KMS-11 (cell line): ENCODE measurements around the gene GABPA.
A peak's percentile ranks its signal among the peaks of the same experiment; 100 is the strongest.
"Not testable (repeated sequence)": the region's sequence is repeated elsewhere in the genome, so short reads cannot be mapped to it uniquely, and the experiment has no call there.

Source experiments
- H2AFZ ChIP-seq: fragments of 200-600 bp; sonication (generic); 2 replicates; pipeline ENCODE4 v1.6.1; 2016; ENCODE audit warnings: antibody characterized with exemption, mixed run types, low read depth
- H3K27ac ChIP-seq: fragments of 200-600 bp; sonication (generic); 2 replicates; pipeline ENCODE4 v1.6.1; 2016; ENCODE audit warnings: mild to moderate bottlenecking, mixed run types
- H3K27me3 ChIP-seq: fragments of 200-600 bp; sonication (generic); 2 replicates; pipeline ENCODE4 v1.6.1; 2017; ENCODE audit warnings: mild to moderate bottlenecking, low read depth, mixed run types, moderate library complexity; ENCODE audit not compliant: insufficient read depth
- H3K36me3 ChIP-seq: fragments of 200-600 bp; sonication (generic); 2 replicates; pipeline ENCODE4 v1.6.1; 2017; ENCODE audit warnings: mild to moderate bottlenecking, mixed run types; ENCODE audit not compliant: insufficient read depth
- H3K4me1 ChIP-seq: fragments of 200-600 bp; sonication (generic); 2 replicates; pipeline ENCODE4 v1.6.1; 2016; ENCODE audit warnings: mild to moderate bottlenecking, low read depth, mixed run types; ENCODE audit not compliant: poor library complexity, severe bottlenecking
- H3K4me2 ChIP-seq: fragments of 200-600 bp; sonication (generic); 2 replicates; pipeline ENCODE4 v1.7.0; 2016; ENCODE audit warnings: mild to moderate bottlenecking, mixed run types
- H3K4me3 ChIP-seq: fragments of 200-600 bp; sonication (generic); IDR thresholded peaks from 2 replicates; pipeline ENCODE4 v1.6.1; 2017; ENCODE audit warnings: low read depth, low read length, mixed read lengths; ENCODE audit not compliant: insufficient read depth
- H3K79me2 ChIP-seq: fragments of 200-600 bp; sonication (generic); 2 replicates; pipeline ENCODE4 v1.6.1; 2016; ENCODE audit warnings: low read depth, mixed run types; ENCODE audit not compliant: insufficient read depth
- H3K9ac ChIP-seq: fragments of 200-600 bp; sonication (generic); 2 replicates; pipeline ENCODE4 v1.6.1; 2016; ENCODE audit warnings: mild to moderate bottlenecking, mixed run types
- H4K20me1 ChIP-seq: fragments of 200-600 bp; sonication (generic); 2 replicates; pipeline ENCODE4 v1.6.1; 2016; ENCODE audit warnings: mild to moderate bottlenecking, mixed run types; ENCODE audit not compliant: insufficient read depth
- TF ChIP-seq, protein P1 (sequence below): fragments of 200-600 bp; sonication (generic); conservative IDR thresholded peaks from 2 replicates; pipeline ENCODE4 v1.6.1; 2017; ENCODE audit warnings: low read depth, mild to moderate bottlenecking, antibody characterized with exemption, low read length, moderate library complexity, mixed read lengths

GABPA gene

DNA sequence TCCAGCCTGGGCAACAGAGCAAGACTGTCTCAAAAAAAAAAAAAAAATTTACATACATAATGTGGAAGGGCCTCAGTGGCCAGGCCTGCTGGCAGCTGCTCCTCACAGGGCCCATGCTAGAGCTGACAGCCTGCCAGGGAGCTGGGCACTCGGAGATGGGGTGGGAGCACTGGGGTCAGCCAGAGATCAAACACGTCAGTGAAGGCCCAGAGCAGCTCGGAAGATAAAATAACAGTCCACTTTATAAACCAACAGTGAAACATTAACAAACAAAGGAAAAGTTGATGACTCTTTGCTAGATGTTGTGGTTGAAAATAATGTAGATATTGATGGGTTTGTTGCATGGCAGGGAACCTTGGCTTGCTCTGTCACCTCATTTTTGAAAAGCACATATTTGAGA lies 42.8 kb upstream of the GABPA start:
- Histone ChIP-seq H3K4me1 (no peaks in the 10 kb centered on the region), H3K9ac (no peak overlapping the region), H3K79me2 (no peaks in the 10 kb centered on the region), H3K4me3 (no peak overlapping the region), H3K4me2 (no peak overlapping the region), H4K20me1 (no peaks in the 10 kb centered on the region), H3K27ac (no peak overlapping the region), H2AFZ (no peak overlapping the region), H3K36me3 (no peaks in the 10 kb centered on the region), H3K27me3 (no peaks in the 10 kb centered on the region)
- TF ChIP-seq, protein P1, sequence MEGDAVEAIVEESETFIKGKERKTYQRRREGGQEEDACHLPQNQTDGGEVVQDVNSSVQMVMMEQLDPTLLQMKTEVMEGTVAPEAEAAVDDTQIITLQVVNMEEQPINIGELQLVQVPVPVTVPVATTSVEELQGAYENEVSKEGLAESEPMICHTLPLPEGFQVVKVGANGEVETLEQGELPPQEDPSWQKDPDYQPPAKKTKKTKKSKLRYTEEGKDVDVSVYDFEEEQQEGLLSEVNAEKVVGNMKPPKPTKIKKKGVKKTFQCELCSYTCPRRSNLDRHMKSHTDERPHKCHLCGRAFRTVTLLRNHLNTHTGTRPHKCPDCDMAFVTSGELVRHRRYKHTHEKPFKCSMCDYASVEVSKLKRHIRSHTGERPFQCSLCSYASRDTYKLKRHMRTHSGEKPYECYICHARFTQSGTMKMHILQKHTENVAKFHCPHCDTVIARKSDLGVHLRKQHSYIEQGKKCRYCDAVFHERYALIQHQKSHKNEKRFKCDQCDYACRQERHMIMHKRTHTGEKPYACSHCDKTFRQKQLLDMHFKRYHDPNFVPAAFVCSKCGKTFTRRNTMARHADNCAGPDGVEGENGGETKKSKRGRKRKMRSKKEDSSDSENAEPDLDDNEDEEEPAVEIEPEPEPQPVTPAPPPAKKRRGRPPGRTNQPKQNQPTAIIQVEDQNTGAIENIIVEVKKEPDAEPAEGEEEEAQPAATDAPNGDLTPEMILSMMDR: no peak

DNA sequence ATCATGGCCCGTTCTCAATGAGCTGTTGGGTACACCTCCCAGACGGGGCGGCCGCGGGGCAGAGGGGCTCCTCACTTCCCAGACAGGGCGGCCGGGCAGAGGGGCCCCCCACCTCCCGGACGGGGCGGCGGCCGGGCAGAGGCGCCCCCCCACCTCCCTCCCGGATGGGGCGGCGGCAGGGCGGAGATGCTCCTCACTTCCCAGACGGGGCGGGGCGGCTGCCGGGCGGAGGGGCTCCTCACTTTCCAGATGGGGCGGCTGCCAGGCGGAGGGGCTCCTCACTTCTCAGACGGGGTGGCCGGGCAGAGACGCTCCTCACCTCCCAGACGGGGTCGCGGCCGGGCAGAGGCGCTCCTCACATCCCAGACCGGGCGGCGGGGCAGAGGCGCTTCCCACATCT lies 39.3 kb upstream of the GABPA start:
- not testable (repeated sequence) for H4K20me1 ChIP-seq, H3K4me3 ChIP-seq, H3K4me2 ChIP-seq, H2AFZ ChIP-seq, H3K9ac ChIP-seq, H3K27me3 ChIP-seq, H3K27ac ChIP-seq, H3K4me1 ChIP-seq, H3K36me3 ChIP-seq, H3K79me2 ChIP-seq

DNA sequence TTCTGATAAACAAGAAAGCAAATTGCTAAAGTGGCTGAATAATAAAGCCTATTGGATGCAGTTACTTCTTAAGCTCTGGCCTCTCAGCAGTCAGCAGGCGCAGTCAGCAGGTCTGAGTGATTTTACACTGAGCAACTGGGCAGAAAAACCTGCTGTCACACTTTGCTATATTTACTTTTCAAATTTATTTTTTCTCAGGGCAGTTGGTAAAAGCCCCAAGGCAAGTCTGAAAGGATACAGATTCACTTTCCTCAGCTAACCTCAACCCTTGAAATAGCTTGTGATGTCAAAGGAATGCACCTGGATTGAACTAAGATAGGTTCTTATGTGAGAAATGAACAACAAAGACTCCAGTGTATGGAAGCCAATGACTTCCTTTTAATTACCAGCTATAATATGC lies 34.0 kb upstream of the GABPA start:
- no peak overlapping the region for H3K27ac ChIP-seq
- no peaks in the 10 kb centered on the region for H3K79me2 ChIP-seq
- no peak overlapping the region for H3K9ac ChIP-seq
- no peaks in the 10 kb centered on the region for H4K20me1 ChIP-seq
- H3K27me3 ChIP-seq: no peaks in the 10 kb centered on the region
- H3K4me1 ChIP-seq: no peaks in the 10 kb centered on the region
- TF ChIP-seq, protein P1: no peak
- no peak overlapping the region for H3K4me2 ChIP-seq
- H3K36me3 ChIP-seq: no peaks in the 10 kb centered on the region
- H3K4me3 ChIP-seq: no peak overlapping the region
- H2AFZ ChIP-seq: no peak overlapping the region

DNA sequence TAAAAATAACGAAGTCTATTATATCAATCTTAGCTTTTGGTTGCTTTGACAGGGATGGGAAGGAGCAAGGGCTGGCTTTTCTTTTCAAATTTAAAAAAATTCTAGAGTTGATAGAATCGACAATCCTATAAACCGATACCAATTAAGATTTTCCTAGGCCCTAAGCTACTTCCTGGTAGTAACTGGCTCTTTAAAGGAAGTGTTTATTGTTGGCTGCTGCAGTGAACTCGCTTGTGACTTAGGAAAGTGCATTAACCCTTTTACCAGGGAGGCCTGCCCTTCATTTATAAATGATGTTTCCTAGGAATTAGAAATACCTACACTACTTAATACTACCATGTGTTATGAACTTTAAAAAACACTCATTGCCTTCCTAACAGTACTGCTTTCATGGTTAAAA lies 33.2 kb upstream of the GABPA start:
- Histone ChIP-seq H3K27me3 (no peaks in the 10 kb centered on the region), H3K36me3 (no peaks in the 10 kb centered on the region), H3K4me1 (no peaks in the 10 kb centered on the region), H3K9ac (no peak overlapping the region), H2AFZ (no peak overlapping the region), H3K27ac (no peak overlapping the region), H4K20me1 (no peaks in the 10 kb centered on the region), H3K79me2 (no peaks in the 10 kb centered on the region), H3K4me2 (no peak overlapping the region), H3K4me3 (no peak overlapping the region)
- TF ChIP-seq, protein P1: no peak

DNA sequence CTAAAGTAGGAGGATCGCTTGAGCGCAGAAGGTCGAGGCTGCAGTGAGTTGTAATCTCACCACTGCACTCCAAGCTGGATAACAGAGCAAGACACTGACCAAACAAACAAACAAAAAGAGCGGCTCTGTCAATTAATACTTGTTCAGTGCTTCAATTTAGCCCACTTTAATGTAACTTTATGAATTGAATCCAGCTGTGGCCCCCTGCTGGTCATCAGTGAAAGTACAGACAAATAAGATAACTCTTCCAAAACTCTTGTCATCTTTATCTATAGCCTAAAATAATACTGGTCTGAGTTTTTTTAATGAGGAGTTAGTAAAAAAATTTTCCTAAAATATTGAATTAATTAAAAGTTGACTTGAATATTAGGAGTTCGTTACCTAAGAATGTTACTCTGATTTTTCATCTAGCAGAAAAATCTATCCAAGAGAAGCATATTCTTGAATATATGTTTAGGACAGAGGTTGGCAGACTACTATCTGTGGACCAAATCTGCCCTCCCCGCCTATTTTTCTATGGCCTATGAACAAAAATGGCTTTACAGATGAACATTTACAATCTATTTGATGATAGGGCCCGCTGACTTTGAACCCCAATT lies 26.2 kb upstream of the GABPA start:
- Histone ChIP-seq H4K20me1 (no peaks in the 10 kb centered on the region), H3K27ac (no peak overlapping the region), H3K27me3 (no peaks in the 10 kb centered on the region), H3K9ac (no peak overlapping the region), H3K79me2 (no peaks in the 10 kb centered on the region), H3K36me3 (no peaks in the 10 kb centered on the region), H3K4me1 (no peaks in the 10 kb centered on the region), H3K4me3 (no peak overlapping the region), H2AFZ (no peak overlapping the region), H3K4me2 (no peak overlapping the region)
- TF ChIP-seq, protein P1: peak; percentile 95
